ENCODE measurements around the gene PAFAH2. TPM values are rescaled to one million over a fixed set of nuclear protein-coding genes. Genes with fewer than 3 reads are reported as not detected.

PAFAH2 gene
- total and polyA plus RNA-seq, 2 of the 8 experiments (the other 6 are each of a cell fraction or from before 2014, with no cell fraction given), result 7.7 to 9.3 TPM

GRCh38 chr1:26023826-26024225, 26.0 kb upstream of the PAFAH2 start (continued):
- no peak for TF ChIP-seq MAX (IDR thresholded peaks at IDR 0.05)
- no peak for TF ChIP-seq CHD2 (IDR thresholded peaks at IDR 0.05; ENCODE audit: low read length)
- no peak for TF ChIP-seq PHF8 (conservative IDR thresholded peaks at IDR 0.05; ENCODE audit: low read depth, low read length)

All from H1 (cell line).